A549 treated with RU486 at 1 μM for 4 hours (cell line): ENCODE data around the gene SIX1. TPM values are rescaled to one million over a fixed set of nuclear protein-coding genes. Genes with fewer than 3 reads are reported as not detected.

Experiments used
- total RNA-seq: library from RNA; stranded (reverse); fragments of 200-300 nt; extraction: Qiagen RNA extraction; gene quantifications from 5 replicates; pipeline ENCODE4 v1.2.3, GENCODE V29; 2022; ENCODE audit warnings: low read depth

Gene SIX1
- total RNA-seq: 4.3 to 10.1 TPM (median 9.5 TPM) in 5 replicates

DNA sequence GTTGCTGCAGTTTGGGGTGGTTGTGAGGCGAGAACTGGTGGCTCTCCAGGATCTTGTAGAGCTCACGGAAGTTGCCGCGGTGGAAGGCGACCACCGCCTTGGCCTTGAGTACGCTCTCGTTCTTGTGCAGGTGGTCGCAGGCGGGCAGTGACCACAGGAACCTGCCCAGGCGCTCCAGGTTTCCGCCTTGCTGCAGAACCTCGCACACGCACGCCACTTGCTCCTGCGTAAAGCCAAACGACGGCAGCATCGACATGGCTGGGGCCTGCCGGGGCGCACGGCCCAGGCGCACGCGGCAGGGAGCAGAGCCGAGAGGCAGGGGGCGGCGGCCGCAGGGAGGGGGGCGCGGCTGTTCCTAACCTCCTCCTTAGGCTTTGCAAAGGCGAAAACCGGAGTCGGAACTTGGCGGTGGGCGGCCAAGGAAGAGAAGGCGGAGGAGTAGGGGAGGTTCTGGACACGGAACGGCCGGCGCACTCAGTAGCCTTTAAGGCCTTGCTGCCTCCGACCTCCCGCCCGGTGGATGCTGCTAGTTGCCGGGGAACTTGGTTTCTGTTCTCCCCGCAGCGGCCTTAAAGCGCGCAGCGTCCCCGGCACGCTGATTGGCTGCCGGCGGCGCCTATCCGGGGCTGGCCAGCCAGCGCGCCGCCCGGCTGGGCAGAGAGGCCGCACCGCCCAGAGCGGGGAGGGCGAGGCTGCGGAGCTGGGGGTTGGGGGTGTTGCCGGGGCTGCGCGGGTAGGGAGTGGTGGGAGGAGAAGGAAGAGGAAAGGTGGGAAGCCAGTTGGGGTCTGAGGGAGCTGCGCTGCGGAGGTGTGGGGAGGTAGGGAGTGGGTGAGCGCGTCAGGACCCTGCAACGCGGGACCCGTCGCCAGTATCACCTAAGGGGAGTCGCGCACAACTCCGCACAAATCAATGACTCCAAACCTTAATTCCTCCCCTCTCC lies at the start of gene SIX1:
TSS of gene SIX1 (minus strand) at position 544 of the 941 bp plus-strand sequence. CDS start at position 256, 288 bp downstream.

Other genes with a start within 250 kb of the SIX1 start
- gene C14orf39, start 163.4 kb downstream of the SIX1 start, total RNA-seq: not detected in 5 replicates
- gene SIX6, start 140.3 kb downstream of the SIX1 start, total RNA-seq: not detected in 5 replicates
- gene SIX4, start 74.9 kb upstream of the SIX1 start, total RNA-seq: 2.1 to 4.2 TPM (median 3.6 TPM) in 5 replicates
- gene MNAT1, start 85.3 kb upstream of the SIX1 start, total RNA-seq: 38.4 to 51.9 TPM (median 41.4 TPM) in 5 replicates